Esophagus squamous epithelium (tissue), 5 donors: Measurements from ENCODE around the gene MEX3C. TPM values are rescaled to one million over a fixed set of nuclear protein-coding genes. Genes with fewer than 3 reads are reported as not detected.

Experiments used
- DNase-seq: peaks from one replicate; lab custom pipeline; 2025; lab: John Stamatoyannopoulos, UW
- H3K27ac ChIP-seq, 4 donors: fragments of 200-600 bp; sonication (generic); one replicate each; pipeline ENCODE4 v1.5.1; 2016 to 2019; ENCODE audit warnings: mild to moderate bottlenecking in 1 of 4
- H3K27me3 ChIP-seq, 4 donors: fragments of 200-600 bp; sonication (generic); 1 replicate in 3 of 4; 2 replicates in 1 of 4; pipeline versions ENCODE4 v1.5.1 to v1.6.0; 2017 to 2021; ENCODE audit warnings: antibody characterized with exemption in 1 of 4
- H3K36me3 ChIP-seq, 3 donors: fragments of 200-600 bp; sonication (generic); one replicate each; pipeline ENCODE4 v1.5.1; 2016 to 2019
- H3K4me1 ChIP-seq, 3 donors: fragments of 200-600 bp; sonication (generic); one replicate each; pipeline ENCODE4 v1.5.1; 2017 to 2019
- H3K4me3 ChIP-seq, 4 donors: fragments of 200-600 bp; sonication (generic); 1 replicate in 3 of 4; 2 replicates in 1 of 4; pipeline ENCODE4 v1.5.1; 2016 to 2019; ENCODE audit warnings: mild to moderate bottlenecking in 2 of 4, moderate library complexity in 1 of 4
- H3K9me3 ChIP-seq, 3 donors: fragments of 200-600 bp; sonication (generic); one replicate each; pipeline ENCODE4 v1.5.1; 2016 to 2019
- POLR2A ChIP-seq, 4 donors: fragments of 450-650 bp; IDR thresholded peaks; one replicate each; pipeline ENCODE4 v1.6.1; 2017; ENCODE audit warnings: antibody characterized with exemption in 4 of 4, mild to moderate bottlenecking in 4 of 4, moderate library complexity in 3 of 4
- WGBS, 2 donors: methylation state at CpG; one replicate each; pipeline ENCODE4 v1.1.5; 2018; 5-methylcytosine and 5-hydroxymethylcytosine counted together
- intact Hi-C: fragments of 100-400 bp; cut with DNase I; formaldehyde crosslinking; loops from one replicate; pipeline ENCODE4 v1.15.0; 2022
- total RNA-seq, 4 donors: library from RNA; depleted of rRNA; stranded (reverse); fragments of >200 nt; gene quantifications; one replicate each; pipeline ENCODE4 v1.1.0, GENCODE V29; 2016
- TF ChIP-seq, protein P1 (sequence below), 6 experiments: fragments of 450-650 bp in 4 of 6; fragments of 200-600 bp in 2 of 6; sonication (generic) in 2 of 6; IDR thresholded peaks; one replicate each; pipeline ENCODE4 v1.5.1; 2016 to 2019; ENCODE audit warnings: antibody characterized with exemption in 6 of 6, mild to moderate bottlenecking in 4 of 6, moderate library complexity in 4 of 6
- donor health status: DM: yes; HTN: yes; CAD: no.

Gene MEX3C
- total RNA-seq, 4 donors from 2014 or later = 13.5 to 26.5 (median 21.4) TPM

DNA sequence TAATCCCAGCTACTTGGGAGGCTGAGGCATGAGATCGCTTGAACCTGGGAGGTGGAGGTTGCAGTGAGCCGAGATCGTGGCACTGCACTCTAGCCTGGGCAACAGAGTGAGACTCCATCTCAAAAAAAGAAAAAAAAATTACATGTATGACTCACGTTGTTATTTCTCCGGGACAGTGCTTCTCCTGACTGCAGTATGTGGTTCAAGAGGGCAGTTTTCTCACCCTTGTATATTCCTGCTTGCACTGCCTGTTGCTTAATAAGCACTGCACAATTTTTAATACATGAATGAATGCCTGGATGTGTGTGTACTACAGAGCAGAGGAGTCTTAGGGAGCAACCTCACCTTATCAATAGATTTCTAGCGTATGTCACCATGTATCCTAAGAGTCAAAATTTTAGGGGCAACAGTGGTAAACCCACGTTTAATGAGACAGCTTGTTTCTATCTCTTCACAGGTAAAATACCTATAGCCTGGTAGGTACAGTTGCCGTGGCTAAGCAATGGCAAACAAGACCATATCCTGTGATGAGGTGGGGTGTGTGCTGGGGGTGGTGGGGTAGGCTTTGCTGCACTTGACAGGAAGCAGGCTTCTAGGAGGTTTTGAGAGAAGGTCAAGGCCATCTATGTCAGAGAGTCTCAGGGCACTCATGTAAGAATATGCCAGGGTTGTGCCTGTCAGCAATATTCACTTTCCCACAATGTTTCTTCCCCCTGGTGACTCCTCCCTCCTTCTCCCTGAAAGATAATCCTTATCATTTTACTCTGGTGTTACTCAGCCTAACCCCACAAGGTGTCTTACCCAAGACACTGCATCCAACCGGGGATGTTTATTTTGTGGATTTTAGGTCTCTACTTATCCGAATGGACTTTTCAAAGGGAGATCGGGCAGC lies 36.9 kb upstream of the MEX3C start:
- H3K36me3 ChIP-seq = no peaks in the 10 kb centered on the region
- WGBS, 2 donors = 64 to 66% methylated on average over 11 of the region's 11 CpGs

DNA sequence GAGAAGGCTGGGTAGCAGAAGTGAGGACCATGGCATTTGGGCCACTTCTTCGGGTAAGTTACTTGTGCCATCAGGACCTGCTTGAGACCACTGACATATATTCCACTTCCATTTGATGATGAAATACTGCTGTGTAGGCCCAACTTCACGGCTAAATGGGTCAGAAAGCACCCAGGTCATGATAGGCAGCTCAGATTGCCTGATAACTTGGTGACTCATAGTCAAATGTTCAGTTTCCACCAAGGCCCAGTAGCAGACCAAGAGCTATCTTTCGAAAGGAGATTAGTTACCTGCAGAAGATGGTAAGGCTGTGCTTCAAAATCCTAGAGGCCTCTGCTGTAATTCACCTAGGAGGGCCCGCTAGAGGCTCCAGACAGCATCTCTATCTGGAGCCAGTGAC lies 31.8 kb upstream of the MEX3C start:
- no peak for DNase-seq
- no peak for TF ChIP-seq POLR2A (IDR thresholded peaks at IDR 0.05)
- TF ChIP-seq, protein P1, sequence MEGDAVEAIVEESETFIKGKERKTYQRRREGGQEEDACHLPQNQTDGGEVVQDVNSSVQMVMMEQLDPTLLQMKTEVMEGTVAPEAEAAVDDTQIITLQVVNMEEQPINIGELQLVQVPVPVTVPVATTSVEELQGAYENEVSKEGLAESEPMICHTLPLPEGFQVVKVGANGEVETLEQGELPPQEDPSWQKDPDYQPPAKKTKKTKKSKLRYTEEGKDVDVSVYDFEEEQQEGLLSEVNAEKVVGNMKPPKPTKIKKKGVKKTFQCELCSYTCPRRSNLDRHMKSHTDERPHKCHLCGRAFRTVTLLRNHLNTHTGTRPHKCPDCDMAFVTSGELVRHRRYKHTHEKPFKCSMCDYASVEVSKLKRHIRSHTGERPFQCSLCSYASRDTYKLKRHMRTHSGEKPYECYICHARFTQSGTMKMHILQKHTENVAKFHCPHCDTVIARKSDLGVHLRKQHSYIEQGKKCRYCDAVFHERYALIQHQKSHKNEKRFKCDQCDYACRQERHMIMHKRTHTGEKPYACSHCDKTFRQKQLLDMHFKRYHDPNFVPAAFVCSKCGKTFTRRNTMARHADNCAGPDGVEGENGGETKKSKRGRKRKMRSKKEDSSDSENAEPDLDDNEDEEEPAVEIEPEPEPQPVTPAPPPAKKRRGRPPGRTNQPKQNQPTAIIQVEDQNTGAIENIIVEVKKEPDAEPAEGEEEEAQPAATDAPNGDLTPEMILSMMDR (IDR thresholded peaks at IDR 0.05) = no peak

More for the DNA sequence above, 36.9 kb upstream of the MEX3C start:
- H3K27ac ChIP-seq = no peak overlapping the region
- H3K4me3 ChIP-seq = no peak overlapping the region
- no peak for TF ChIP-seq POLR2A (IDR thresholded peaks at IDR 0.05)
- TF ChIP-seq, protein P1 (IDR thresholded peaks at IDR 0.05) = no peak
- intact Hi-C loops = no loop called here
- no peaks in the 10 kb centered on the region for H3K9me3 ChIP-seq
- no peak for DNase-seq
- H3K27me3 ChIP-seq = no peaks in the 10 kb centered on the region
- peaks cover 0 to 17% (median 0%) of the 10 kb centered on the region in 3 donors for H3K4me1 ChIP-seq

DNA sequence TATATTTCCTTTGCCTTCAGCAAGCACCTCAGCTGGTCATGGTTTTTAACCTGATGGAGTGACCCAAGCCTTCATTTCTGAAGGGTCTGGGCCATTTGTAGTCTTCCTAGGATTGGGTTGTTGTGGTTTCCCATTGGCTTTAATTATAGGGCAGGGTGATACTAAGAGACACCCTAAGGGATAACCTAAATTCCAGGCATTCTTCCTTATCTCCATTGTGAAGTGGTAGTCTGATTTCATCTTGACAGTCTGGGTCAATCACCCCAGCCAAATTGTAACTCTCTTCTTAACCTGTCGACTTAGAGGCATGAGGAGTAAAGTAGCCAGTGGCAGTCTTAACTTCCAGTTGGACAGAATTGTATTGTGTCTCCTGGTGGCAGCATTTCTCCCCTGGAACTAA lies 30.2 kb upstream of the MEX3C start:
- intact Hi-C loops = loop anchor here (10.0 kb wide), 1 partner anchor 97 kb away; no protein-coding TSS in a partner anchor
- no peaks in the 10 kb centered on the region for H3K27me3 ChIP-seq
- 33 to 45% methylated on average over 1 of the region's 1 CpG for WGBS, 2 donors
- no peak overlapping the region for H3K27ac ChIP-seq
- no peak for DNase-seq
- TF ChIP-seq, protein P1 (IDR thresholded peaks at IDR 0.05) = no peak
- no peak for TF ChIP-seq POLR2A (IDR thresholded peaks at IDR 0.05)
- H3K9me3 ChIP-seq = no peaks in the 10 kb centered on the region
- no peaks in the 10 kb centered on the region for H3K36me3 ChIP-seq
- no peaks in the 10 kb centered on the region for H3K4me1 ChIP-seq
- H3K4me3 ChIP-seq = no peak overlapping the region

More for the DNA sequence above, 31.8 kb upstream of the MEX3C start:
- H3K27ac ChIP-seq = no peak overlapping the region
- H3K4me1 ChIP-seq = no peaks in the 10 kb centered on the region
- intact Hi-C loops = loop anchor here (10.0 kb wide), 1 partner anchor 95 kb away; no protein-coding TSS in a partner anchor
- no peak overlapping the region for H3K4me3 ChIP-seq
- no peaks in the 10 kb centered on the region for H3K9me3 ChIP-seq
- 62 to 72% methylated on average over 2 to 3 of the region's 4 CpGs for WGBS, 2 donors
- H3K27me3 ChIP-seq = no peaks in the 10 kb centered on the region
- H3K36me3 ChIP-seq = no peaks in the 10 kb centered on the region

DNA sequence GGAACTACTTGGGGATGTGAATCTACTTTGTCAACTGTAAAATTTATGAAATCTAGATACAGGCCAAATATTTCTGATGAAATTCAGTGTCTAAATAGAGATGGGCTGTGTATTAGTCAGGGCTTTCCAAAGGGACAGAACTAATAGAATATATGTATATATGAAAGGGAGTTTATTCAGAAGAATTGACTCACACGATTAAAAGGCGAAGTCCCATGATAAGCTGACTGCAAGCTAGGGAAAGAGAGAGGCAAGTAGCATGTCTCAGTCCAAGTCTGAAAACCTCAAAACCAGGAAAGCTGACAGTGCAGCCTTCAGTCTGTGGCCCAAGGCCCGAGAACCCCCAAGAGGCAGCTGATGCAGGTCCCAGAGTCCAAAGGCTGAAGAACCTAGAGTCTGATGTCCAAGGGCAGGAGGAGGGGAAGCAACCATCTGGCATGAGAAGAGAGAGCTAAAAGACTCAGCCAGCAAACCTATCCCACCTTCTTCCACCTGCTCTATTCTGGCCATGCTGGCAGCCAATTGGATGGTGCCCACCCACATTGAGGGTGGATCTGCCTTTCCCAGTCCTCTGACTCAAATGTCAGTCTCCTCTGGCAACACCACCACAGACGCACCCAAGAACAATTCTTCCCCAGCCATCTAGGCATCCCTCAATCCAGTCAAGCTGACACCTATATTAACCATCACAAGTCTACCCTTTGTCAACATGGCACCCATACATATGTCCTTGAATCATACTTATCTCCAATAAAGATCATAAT lies 29.3 kb upstream of the MEX3C start:
- H3K9me3 ChIP-seq = no peaks in the 10 kb centered on the region
- TF ChIP-seq POLR2A (IDR thresholded peaks at IDR 0.05) = no peak
- TF ChIP-seq, protein P1 (IDR thresholded peaks at IDR 0.05) = no peak
- no peak overlapping the region for H3K4me3 ChIP-seq
- no peaks in the 10 kb centered on the region for H3K4me1 ChIP-seq
- intact Hi-C loops = loop anchor here (10.0 kb wide), 1 partner anchor 98 kb away; no protein-coding TSS in a partner anchor
- no peak for DNase-seq
- no peaks in the 10 kb centered on the region for H3K36me3 ChIP-seq
- no peak overlapping the region for H3K27ac ChIP-seq
- no peaks in the 10 kb centered on the region for H3K27me3 ChIP-seq
- WGBS, 2 donors = 87 to 94% methylated on average over 4 of the region's 4 CpGs
